Smooth muscle cell (in vitro differentiated cells): ENCODE data around the gene GPR152. TPM values are rescaled to one million over a fixed set of nuclear protein-coding genes. Genes with fewer than 3 reads are reported as not detected.

Experiments used
- DNase-seq: peaks from one replicate; lab custom pipeline; 2025; ENCODE audit not compliant: unreplicated experiment; lab: John Stamatoyannopoulos, UW
- H2AFZ ChIP-seq: fragments of 200-600 bp; sonication (generic); 2 replicates; pipeline ENCODE4 v1.6.0; 2016; ENCODE audit warnings: antibody characterized with exemption, low read depth, mild to moderate bottlenecking
- H3F3A ChIP-seq: fragments of 200-600 bp; sonication (generic); 2 replicates; pipeline ENCODE4 v1.6.0; 2017; ENCODE audit warnings: antibody characterized with exemption, low read depth
- H3K27ac ChIP-seq: fragments of 200-600 bp; sonication (generic); 2 replicates; pipeline ENCODE4 v1.5.1; 2016; ENCODE audit warnings: low read depth, mild to moderate bottlenecking
- H3K27me3 ChIP-seq: fragments of 200-600 bp; sonication (generic); 2 replicates; pipeline ENCODE4 v1.6.1; 2016; ENCODE audit warnings: low read depth, mild to moderate bottlenecking
- H3K36me3 ChIP-seq: fragments of 200-600 bp; sonication (generic); 2 replicates; pipeline ENCODE4 v1.5.1; 2016; ENCODE audit warnings: low read depth
- H3K4me1 ChIP-seq: fragments of 200-600 bp; sonication (generic); 2 replicates; pipeline ENCODE4 v1.5.1; 2016; ENCODE audit warnings: low read depth
- H3K4me2 ChIP-seq: fragments of 200-600 bp; sonication (generic); 2 replicates; pipeline ENCODE4 v1.6.0; 2016; ENCODE audit warnings: mild to moderate bottlenecking
- H3K4me3 ChIP-seq: fragments of 200-600 bp; sonication (generic); 2 replicates; pipeline ENCODE4 v1.5.1; 2016; ENCODE audit warnings: mild to moderate bottlenecking
- H3K79me2 ChIP-seq: fragments of 200-600 bp; sonication (generic); 2 replicates; pipeline ENCODE4 v1.6.0; 2016; ENCODE audit warnings: low read depth, mild to moderate bottlenecking
- H3K9ac ChIP-seq: fragments of 200-600 bp; sonication (generic); 2 replicates; pipeline ENCODE4 v1.6.0; 2016; ENCODE audit warnings: low read depth
- H3K9me3 ChIP-seq: fragments of 200-600 bp; sonication (generic); replicated peaks from 2 replicates; pipeline ENCODE4 v1.5.1; 2016; ENCODE audit warnings: low read depth
- H4K20me1 ChIP-seq: fragments of 200-600 bp; sonication (generic); 2 replicates; pipeline ENCODE4 v1.6.0; 2016; ENCODE audit warnings: low read depth
- CTCF ChIP-seq: fragments of 200-600 bp; sonication (generic); IDR thresholded peaks from 2 replicates; pipeline ENCODE4 v1.5.1; 2017; ENCODE audit warnings: borderline replicate concordance, mild to moderate bottlenecking, antibody characterized with exemption; ENCODE audit not compliant: insufficient read depth, poor library complexity, severe bottlenecking
- WGBS: methylation state at CpG from one replicate; pipeline ENCODE4 v1.1.7; 2016; ENCODE audit warnings: low lambda C conversion rate; 5-methylcytosine and 5-hydroxymethylcytosine counted together
- polyA plus RNA-seq: library from polyadenylated mRNA; unstranded; fragments of >200 nt; fragmentation: Nextera tagmentation; extraction: Ambion mirVana; gene quantifications from 2 replicates; pipeline ENCODE4 v1.2.1, GENCODE V29; 2016
- total RNA-seq: library from RNA; depleted of rRNA; stranded (reverse); fragments of >200 nt; gene quantifications from 2 replicates; pipeline ENCODE4 v1.2.3, GENCODE V29; 2014

The GPR152 gene
- total and polyA plus RNA-seq, 2 experiments from 2014 or later: 0.27 TPM; not detected in 1

GRCh38 chr11:67445515-67445914, 7.0 kb downstream of the GPR152 start:
- Histone ChIP-seq H3K27ac (no peak overlapping the region), H3K27me3 (no peaks in the 10 kb centered on the region), H3K9me3 (no peaks in the 10 kb centered on the region), H3K4me2 (no peak overlapping the region), H3K4me1 (no peaks in the 10 kb centered on the region), H3K4me3 (no peak overlapping the region), H3K36me3 (no peaks in the 10 kb centered on the region), H2AFZ (no peak overlapping the region), H3F3A (no peaks in the 10 kb centered on the region), H4K20me1 (no peaks in the 10 kb centered on the region), H3K79me2 (peaks cover 5% of the 10 kb centered on the region), H3K9ac (no peak overlapping the region)
- WGBS: 83% methylated on average over 5 of the region's 5 CpGs
- TF ChIP-seq CTCF: no peak
- no peak for DNase-seq

- H3K36me3 ChIP-seq: no peaks in the 10 kb centered on the region
- no peak overlapping the region for H2AFZ ChIP-seq
- TF ChIP-seq CTCF: no peak
- H3K4me3 ChIP-seq: peak overlapping the region; percentile 76
- H3K9me3 ChIP-seq: no peaks in the 10 kb centered on the region
- H4K20me1 ChIP-seq: no peaks in the 10 kb centered on the region
- peak overlapping the region; percentile 100 for H3K4me2 ChIP-seq
- no peak for DNase-seq
- H3K79me2 ChIP-seq: peaks cover 5% of the 10 kb centered on the region
- peak overlapping the region; percentile 93 for H3K9ac ChIP-seq
- no peaks in the 10 kb centered on the region for H3K4me1 ChIP-seq
- WGBS: 54% methylated on average over 31 of the region's 45 CpGs
- H3F3A ChIP-seq: no peaks in the 10 kb centered on the region
- H3K27me3 ChIP-seq: no peaks in the 10 kb centered on the region
- H3K27ac ChIP-seq: peak overlapping the region; percentile 66
These were observed 9.8 kb downstream of the GPR152 start for GRCh38 chr11:67442504-67443404.

GRCh38 chr11:67441731-67442351, 10.7 kb downstream of the GPR152 start:
- H3K79me2 ChIP-seq: peaks cover 5% of the 10 kb centered on the region

More at GRCh38 chr11:67441731-67442351, 10.7 kb downstream of the GPR152 start:
- no peak overlapping the region for H3K4me2 ChIP-seq
- H3F3A ChIP-seq: no peaks in the 10 kb centered on the region
- no peaks in the 10 kb centered on the region for H4K20me1 ChIP-seq
- H3K27me3 ChIP-seq: no peaks in the 10 kb centered on the region
- WGBS: 95% methylated on average over 28 of the region's 28 CpGs
- no peak overlapping the region for H3K9ac ChIP-seq
- H2AFZ ChIP-seq: no peak overlapping the region
- H3K9me3 ChIP-seq: no peaks in the 10 kb centered on the region
- H3K4me3 ChIP-seq: no peak overlapping the region
- TF ChIP-seq CTCF: no peak
- no peak overlapping the region for H3K27ac ChIP-seq
- no peaks in the 10 kb centered on the region for H3K36me3 ChIP-seq
- DNase-seq: no peak
- H3K4me1 ChIP-seq: no peaks in the 10 kb centered on the region
